Sigmoid colon (tissue), 3 donors: ENCODE measurements around the gene GSN.

ENCODE experiments used
- CTCF ChIP-seq, 4 experiments: fragments of 450-650 bp in 3 of 4; fragments of 200-600 bp in 1 of 4; IDR thresholded peaks; one replicate each; pipeline ENCODE4 v1.5.1; 2016 to 2019; ENCODE audit warnings: antibody characterized with exemption in 4 of 4, mild to moderate bottlenecking in 3 of 4, moderate library complexity in 2 of 4
- POLR2A ChIP-seq, 2 donors: fragments of 450-650 bp; IDR thresholded peaks; one replicate each; pipeline ENCODE4 v1.6.1; 2016; ENCODE audit warnings: antibody characterized with exemption in 2 of 2, mild to moderate bottlenecking in 2 of 2, moderate library complexity in 2 of 2

GRCh38 chr9:121277026-121277425 lies 9.1 kb downstream of the GSN start:
- TF ChIP-seq POLR2A (IDR thresholded peaks at IDR 0.05) (no peak), CTCF (IDR thresholded peaks at IDR 0.05) (no peak)
